Inferior parietal cortex (tissue), 1 donor: ENCODE results near the gene NUB1.
A peak's percentile ranks its signal among the peaks of the same experiment; 100 is the strongest.

Experiments used
- DNase-seq: peaks from one replicate; pipeline ENCODE4 v3.0.0-alpha.2; 2016; ENCODE audit errors: extremely low spot score

Gene NUB1

DNA sequence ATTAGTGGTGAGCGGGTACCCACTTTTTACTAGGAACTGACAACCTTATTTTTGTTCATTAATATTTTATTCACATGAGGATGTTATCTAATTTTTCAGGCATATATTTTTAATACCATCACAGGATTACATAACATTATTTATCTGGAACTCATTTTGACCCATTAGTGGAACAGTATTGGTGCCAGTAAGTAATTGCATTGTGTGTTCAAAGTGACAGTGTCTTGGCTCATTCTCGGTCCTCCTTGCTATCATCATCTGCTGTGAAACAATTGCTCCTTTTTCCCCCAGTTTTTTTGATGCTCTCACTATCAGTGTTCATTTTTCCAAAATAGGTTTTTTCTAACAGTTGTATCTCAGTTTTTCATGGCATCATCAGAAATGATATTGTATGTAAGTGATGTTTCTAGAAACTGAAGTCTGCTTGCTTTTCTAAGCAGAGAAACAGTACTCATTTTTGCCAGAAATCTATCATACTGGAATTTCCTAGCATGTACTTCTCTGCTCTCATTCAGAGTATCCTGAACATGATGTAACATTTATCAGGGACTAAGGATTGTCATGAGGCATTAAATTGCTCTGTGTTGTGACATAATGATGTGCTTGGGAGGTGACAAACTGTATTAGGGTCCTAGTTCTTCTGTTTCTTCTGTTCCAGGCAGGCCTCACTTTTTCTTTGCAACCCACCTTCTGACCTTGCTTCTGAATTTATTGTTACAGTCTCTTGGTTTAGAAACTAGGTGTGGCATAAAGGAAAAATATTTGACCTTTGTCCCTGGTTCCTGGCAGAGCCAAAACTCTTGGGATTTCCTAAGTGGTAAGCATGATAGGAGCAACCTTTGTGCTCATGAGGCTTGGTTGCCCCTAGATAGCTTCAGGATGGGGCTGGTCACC, 4.2 kb downstream of the NUB1 start:
- no peak for DNase-seq

DNA sequence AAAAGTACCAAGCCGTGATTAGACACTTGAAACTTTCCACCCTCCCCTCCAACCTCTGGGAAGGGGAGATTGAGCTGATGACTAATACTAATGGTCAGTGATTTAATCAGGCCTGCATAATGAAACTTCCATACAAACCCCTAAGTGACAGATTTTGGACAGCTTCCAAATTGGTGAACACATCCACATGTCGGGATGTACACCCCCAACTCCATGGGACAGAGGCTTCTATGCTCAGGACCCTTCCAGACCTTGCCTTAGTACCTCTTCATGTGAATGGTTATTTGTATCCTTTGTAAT, 4.8 kb downstream of the NUB1 start:
- DNase-seq: no peak

DNA sequence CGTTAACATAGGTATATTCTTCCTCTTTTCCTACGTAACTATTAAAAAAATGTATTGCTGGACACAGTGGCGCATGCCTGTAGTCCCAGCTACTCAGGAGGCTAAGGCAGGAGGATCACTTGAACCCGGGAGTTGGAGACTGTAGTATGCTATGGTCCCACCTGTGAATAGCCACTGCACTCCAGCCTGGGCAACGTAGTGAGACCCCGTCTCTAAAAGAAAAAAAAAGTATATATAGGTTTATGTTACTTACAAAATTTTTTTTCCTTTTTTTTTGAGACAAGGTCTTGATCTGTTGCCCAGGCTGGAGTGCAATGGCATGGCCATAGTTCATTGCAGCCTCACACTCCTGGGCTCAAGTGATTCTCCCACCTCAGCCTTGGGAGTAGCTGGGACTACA, 5.6 kb downstream of the NUB1 start:
- DNase-seq: no peak

DNA sequence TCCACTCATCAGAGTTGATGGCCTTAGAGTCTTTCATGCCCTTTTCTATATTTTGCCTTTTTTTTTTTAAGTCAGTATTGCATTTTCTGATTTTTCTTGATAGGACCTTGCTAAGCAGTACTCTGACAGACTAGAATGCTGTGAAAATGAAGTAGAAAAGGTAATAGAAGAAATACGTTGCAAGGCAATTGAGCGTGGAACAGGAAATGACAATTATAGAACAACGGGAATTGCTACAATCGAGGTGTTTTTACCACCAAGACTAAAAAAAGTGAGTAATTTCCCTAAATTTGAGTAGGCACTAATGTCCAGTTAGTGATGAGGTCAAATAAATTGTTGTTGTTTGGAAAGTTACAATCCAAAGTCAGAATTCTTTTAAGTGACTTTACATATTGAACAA, 7.4 kb downstream of the NUB1 start:
- DNase-seq: no peak

DNA sequence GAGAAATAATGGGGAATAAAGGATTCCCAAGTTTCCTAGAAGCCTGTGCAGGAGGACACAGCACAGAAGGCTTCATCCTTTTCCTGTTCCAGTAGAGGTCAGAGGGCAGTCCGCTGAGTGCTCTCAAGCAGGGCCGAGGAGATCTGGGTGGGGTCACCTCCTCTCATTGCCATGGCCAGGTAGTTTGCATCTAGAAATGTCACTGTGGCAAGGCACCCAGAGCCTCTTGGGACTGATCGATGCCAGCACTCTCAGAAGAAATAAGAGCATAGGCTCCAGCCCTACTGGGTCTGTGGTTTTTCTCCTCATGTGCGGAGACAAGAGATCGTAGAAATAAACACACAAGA, 7.9 kb downstream of the NUB1 start:
- DNase-seq: no peak

DNA sequence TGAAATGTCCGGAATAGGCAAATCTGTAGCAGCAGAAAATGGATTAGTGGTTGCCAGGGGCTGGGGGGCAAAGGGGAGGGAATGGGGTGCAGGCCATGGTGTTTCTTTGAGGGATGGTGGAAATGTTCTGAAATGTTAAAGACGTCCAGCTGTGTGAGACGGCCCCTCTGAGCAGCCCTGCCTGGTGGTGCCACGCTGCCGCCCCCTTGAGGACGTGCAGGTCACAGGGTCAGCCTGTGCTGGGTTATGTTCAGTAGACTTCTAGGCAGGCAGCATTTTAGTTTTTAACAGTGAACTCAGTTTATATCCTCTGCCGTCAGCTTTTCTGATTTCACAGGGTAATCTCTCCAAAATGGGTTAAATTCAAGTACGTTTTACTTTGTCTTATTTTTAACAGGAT, 9.4 kb downstream of the NUB1 start:
- no peak for DNase-seq

DNA sequence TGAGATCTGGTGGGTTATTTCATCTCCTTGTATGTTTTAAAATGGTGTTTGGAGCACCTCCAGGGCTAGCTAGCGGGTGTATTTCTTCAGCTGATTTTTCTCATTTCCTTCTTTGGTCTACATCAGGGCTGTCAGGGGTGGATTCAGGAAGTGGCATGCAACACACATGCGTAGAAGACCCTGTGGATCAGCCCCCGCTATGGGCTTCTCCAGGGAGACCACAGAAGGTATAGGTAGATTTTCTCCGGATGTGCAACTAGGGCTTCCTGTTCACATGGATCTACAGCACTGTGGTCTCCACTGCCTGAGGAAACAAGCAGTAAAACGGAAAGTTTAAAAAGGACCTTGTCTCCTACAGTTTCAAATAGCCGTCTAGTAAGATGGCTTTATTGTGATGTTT, 10.4 kb downstream of the NUB1 start:
- DNase-seq: no peak

DNA sequence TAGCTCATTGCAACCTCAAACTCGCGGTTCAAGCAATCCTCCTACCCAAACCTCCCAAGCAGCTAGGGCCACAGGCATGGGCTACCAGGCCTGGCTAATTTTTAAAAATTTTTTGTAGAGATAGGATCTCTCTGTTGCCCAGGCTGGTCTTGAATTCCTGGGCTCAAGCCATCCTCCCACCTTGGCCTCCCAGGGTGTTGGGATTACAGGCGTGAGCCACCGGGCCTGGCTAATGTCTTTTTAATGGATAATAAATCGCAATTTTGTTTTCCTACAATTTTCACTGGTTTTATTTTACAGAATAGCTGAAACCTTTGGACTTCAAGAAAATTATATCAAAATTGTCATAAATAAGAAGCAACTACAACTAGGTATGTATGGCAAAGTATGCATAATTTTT, 10.9 kb downstream of the NUB1 start:
- no peak for DNase-seq

DNA sequence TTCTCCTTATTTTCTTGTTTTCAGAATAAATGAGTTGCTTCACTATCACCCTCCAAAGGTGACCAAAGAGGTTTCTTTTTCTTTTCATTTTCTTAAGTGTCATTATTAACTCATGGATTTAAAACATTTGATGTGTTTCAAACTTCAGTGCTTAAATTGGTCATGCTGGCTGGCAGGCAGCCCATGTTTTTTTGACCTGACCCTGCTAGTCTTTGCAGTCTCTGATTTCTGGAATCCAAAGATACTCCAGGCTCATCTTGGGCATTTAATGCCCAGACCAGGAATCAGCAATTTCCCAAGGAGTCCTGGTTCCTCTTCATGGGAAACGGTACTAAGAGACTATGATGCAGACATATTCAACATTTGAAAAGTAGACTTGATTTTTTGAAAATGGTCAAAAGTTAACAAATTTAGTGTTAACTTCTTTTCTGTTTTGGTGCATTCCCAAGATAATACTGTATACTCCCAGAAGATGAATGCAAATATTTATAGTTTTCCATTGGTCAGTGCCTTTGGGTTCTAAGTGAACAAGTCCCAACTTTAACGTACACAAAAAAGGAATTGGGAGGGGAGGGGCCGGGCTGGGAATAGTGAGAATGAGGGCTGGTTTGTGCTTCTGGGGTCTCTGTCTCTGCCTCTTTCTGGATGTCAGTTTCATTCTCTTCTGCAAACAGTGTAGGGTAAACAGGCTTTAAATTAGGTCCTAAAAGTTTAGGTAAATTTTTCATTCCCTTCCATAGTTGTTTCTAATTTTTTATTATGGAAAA, 19.8 kb downstream of the NUB1 start:
- no peak for DNase-seq

DNA sequence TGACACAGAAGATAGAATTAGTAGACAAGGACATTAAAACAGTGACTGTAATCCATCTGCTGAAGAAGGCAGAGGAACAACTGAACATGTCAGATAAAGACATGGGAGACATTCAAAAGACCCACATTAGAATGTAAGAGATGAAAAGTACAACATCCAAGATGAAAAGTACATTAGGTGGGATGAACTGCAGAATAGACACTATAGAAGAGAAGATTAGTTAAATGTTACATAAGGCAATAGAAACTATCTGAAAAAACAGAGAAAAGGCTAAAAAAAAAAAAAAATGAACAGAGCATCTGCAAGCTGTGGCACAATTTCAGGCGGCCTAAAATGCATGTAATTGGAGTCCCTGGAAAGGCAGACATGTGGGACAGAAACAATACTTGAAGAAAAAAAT, 21.6 kb downstream of the NUB1 start:
- no peak for DNase-seq

DNA sequence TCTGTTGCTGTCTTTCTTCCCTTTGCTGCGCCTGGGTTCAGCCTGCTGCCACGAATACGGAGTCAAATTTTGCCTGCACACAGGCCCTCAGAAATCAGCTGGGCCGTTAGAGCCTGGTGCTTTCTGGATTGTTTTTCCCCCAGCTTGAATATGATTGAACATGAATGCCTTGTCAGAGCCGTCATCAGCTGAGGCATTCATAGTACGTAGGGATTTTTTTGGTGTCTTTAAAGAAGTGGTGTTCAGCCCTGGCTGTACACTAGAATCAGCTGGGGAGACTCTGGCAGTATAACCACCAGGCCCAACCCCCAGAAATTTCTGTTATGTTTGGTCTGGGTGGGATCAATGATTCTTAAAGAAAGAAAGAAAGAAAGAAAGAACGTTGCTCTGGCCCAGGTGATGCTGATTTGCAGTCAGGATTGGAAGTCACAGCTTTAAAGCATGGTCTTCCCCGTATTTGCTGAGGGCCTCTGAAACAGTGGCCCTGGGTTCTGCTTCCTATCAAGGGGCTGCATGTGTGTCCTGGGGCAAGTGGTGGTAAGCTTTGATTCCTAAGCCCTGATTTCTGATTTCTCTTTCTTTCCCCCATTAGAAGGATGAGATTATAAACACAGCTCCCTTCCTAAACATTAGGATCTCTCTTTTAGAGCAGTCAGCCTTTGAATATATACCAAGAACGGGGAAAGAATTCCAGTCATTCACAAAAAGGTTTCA, 24.7 kb downstream of the NUB1 start:
- no peak for DNase-seq

DNA sequence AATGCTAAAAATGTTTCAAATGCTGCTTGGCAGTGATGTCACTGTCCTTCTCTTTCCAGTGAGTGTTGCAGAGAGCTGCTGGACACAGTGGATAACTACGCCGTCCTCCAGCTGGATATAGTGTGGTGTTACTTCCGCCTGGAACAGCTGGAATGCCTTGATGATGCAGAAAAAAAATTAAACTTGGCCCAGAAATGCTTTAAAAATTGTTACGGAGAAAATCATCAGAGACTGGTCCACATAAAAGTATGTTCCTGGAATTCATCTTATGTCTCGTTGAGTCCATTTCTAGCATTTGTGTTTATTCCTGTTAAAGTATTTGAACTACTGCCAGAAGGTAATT, 25.2 kb downstream of the NUB1 start:
- DNase-seq: no peak

DNA sequence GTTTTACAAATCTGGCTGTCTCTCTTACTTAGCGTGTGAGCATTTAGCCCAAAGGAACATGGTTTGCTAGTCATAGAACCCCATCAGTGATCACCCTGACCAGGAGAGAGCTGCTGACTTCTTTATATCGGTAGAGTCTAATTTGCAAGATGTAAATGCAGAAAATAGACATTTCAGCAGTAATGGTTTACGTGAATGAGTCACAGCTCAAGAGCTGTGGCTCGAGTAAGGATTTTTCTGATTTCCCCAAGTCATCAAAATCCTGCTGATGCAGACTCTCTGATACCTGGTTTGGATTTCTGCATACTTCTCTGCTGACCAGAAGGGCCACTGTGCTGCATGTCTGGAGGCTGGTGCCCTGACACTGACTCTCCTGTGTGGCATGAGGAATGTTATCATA, 25.7 kb downstream of the NUB1 start:
- DNase-seq: no peak

DNA sequence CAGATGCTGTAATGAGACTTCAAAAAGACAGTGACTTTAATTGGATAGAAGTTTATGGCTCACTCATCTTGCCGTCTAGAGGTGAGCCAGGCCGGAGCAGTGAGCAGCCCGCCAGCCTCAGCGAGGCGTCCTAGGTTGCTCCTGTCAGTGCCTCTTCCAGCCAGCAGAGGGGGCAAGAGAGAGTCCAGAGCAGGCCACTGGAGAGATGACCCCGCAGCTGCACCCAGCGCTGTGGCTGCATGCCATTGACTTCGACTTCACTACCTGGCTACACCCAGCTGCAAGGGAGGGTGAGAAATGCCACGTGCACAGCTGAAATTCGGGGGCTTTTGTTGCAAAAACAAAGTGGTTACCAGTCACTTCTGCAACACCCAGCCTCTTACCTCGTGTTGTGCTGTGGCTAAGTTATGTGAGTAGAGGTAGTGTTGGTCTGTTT, 26.5 kb downstream of the NUB1 start:
- peak; percentile 82 for DNase-seq

DNA sequence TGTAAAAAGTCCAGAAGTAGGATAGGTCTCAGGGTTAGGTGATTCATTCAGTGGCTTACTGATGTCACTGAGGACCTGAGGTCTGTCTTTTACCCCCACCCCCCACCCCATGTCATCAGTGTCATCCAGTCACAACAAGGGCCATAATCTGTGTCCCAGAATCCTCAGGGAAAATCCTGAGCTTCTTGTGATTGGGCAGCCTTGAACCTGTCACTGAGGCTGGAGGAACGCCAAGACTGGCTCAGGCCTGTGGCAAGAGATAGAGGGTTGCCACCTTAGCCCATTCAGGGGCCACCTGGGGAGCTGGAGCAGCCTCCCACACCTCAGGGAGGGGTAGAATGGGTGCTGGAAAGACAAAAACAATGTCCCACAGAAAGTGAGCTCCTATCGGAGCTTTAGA, 29.7 kb downstream of the NUB1 start:
- no peak for DNase-seq

DNA sequence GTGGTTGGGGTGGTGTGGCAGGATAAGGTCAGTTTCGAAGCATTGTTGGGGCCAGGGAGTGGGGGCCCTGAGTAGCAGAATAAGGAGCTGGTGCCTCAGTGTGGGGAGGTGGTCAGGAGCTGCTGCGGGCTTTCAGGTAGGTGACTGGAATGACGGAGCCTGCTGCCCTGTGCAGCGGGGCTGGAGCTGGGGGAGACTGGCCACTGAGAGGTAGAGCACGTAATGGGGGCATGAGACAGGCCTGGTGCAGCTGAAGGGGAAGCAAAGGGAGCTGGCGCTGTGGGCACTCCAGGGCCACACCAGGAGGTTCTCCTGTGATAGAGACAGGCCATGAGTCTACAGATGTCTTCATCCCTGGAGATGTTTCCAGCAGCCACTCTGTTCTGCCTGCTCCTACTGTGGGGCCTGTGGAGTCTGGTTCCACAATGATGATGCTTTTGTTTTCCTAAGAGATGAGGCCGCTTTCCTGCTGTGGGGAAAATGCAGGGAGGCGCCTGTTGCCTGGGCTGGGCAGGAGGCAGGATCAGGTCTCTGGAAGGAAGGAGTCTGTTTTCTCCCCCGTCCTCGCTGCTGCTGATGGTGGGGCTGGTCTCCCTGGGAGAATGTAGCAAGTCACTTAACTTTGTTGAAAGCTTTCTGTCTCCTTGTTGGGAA, 31.1 kb downstream of the NUB1 start:
- DNase-seq: no peak

DNA sequence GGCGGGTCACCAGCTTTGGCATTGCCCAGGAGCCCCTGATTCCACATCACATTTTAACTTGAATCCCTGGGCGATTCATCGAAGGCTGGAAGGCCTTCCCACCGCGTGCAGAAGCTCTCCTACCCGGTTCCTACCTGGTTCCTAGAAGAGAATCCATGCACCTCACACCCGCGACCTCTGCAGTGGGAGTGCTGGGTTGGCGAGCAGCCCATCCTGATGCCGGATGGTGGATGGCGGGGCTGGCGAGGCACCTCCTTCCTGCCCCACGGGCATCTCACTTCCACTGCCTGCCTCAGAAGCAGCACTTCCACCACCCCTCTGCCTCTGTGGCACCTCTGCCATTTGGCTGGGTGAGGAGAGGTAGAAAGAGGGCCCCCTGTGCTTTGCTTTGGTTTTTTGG, 32.0 kb downstream of the NUB1 start:
- DNase-seq: no peak

DNA sequence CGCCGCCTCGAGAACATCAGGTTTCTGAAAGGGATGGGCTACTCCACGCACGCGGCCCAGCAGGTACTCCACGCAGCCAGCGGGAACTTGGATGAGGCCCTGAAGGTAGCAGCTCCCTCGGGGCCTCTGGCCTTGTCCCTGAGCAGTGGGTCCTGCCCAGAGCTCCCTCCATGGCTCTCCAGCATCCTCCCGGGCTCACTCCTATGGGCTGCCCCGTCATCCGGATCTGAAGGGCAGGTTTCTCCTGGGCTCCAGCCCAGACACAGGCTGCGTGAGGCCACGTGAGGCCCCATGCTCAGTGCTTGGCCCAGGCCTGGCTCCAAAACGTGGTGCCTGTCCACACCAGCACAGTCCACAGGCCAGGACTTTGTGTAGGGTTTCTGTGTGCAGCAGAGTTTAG, 32.5 kb downstream of the NUB1 start:
- no peak for DNase-seq

DNA sequence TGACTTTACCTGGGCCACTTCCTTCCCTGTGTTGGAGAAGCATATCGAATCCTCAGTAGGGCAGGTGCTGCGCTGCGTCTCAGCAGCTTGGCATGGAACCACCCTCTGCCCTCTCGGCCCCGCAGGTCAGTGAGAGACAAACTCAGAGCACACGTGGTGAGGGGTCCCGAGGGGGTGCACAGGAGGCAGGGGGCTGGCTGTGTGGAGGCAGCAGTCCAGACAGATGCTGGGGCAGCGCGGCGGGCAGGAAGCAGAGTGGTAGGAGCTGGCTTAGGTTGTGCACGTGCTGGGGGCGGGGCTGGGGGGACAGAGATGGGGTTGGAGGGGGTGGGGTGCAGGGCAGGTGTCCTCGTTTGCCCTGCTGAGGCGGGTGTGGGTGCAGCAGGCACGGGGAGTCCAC, 33.1 kb downstream of the NUB1 start:
- DNase-seq: no peak

DNA sequence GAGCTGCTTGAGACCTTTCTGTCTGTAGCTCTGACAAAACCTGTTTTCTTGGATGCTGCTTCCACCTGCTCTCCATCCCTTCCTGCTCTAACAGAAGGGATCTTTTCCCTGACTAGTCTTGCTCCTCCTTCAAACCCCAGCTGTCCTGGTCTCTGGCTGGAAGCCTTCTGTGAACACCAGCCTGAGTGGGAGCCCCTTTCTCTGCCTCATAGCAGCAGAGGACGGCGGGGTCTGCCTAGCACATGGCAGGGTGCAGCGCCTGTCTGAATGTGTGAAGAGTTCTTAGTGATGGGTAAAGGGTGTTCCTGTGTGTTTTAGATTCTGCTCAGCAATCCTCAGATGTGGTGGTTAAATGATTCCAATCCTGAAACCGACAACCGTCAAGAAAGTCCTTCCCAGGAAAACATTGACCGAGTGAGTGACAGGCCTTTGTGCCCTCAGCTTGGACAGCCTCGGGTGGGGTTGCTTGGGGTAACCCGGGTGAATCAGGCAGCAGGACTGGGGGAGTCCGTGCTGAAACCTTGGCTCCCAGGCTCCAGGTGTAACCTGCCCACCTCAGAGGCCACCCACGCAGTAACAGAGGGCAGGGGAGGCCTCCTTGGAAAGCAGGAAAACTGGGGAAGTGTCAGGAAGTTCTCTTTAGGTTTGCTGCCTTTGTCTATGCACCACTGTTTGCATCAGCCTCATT, 34.1 kb downstream of the NUB1 start:
- DNase-seq: no peak

DNA sequence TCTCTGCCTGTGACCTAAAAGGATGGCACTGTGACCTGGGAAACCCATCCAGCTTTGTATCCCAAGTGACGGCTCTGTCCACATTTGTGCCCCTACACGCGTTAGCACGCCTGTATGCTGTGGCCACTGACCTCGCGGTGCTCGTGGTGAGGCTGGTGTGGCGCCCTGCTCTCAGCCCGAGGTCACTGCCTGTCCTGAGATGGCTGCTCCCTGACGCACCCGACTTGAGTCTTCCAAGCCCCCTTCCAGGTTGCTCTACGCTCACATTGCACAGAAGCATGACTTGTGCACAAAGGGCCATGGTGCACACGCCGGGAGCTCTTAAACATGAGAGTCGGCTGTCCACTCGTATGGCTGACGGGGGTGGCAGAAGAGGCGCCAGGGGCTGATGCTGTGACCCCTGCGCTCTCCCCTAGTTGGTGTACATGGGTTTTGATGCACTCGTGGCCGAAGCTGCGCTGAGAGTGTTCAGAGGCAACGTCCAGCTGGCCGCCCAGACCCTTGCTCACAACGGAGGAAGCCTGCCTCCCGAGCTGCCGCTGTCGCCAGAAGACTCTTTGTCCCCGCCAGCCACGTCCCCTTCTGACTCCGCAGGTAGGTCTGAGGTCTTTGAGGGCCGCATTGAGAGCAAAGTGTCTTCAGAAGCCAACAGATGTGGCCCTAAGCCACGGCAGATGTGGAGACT, 34.7 kb downstream of the NUB1 start:
- no peak for DNase-seq
